GM12875 (cell line): ENCODE measurements around the gene C19orf33.

Source experiments
- H3K4me3 ChIP-seq: one replicate; pipeline ENCODE4 v1.5.1; 2011; ENCODE audit warnings: low read depth, low read length, control low read depth
- TF ChIP-seq, protein P1 (sequence below): IDR thresholded peaks from 2 replicates; pipeline ENCODE4 v1.5.1; 2011; ENCODE audit warnings: low read depth, mild to moderate bottlenecking, control low read depth, inconsistent platforms, low read length, moderate library complexity, borderline replicate concordance; ENCODE audit not compliant: insufficient read depth

C19orf33 gene

GRCh38 chr19:38298821-38299680, 5.0 kb upstream of the C19orf33 start:
- H3K4me3 ChIP-seq = no peak overlapping the region
- TF ChIP-seq, protein P1, sequence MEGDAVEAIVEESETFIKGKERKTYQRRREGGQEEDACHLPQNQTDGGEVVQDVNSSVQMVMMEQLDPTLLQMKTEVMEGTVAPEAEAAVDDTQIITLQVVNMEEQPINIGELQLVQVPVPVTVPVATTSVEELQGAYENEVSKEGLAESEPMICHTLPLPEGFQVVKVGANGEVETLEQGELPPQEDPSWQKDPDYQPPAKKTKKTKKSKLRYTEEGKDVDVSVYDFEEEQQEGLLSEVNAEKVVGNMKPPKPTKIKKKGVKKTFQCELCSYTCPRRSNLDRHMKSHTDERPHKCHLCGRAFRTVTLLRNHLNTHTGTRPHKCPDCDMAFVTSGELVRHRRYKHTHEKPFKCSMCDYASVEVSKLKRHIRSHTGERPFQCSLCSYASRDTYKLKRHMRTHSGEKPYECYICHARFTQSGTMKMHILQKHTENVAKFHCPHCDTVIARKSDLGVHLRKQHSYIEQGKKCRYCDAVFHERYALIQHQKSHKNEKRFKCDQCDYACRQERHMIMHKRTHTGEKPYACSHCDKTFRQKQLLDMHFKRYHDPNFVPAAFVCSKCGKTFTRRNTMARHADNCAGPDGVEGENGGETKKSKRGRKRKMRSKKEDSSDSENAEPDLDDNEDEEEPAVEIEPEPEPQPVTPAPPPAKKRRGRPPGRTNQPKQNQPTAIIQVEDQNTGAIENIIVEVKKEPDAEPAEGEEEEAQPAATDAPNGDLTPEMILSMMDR = no peak

DNA sequence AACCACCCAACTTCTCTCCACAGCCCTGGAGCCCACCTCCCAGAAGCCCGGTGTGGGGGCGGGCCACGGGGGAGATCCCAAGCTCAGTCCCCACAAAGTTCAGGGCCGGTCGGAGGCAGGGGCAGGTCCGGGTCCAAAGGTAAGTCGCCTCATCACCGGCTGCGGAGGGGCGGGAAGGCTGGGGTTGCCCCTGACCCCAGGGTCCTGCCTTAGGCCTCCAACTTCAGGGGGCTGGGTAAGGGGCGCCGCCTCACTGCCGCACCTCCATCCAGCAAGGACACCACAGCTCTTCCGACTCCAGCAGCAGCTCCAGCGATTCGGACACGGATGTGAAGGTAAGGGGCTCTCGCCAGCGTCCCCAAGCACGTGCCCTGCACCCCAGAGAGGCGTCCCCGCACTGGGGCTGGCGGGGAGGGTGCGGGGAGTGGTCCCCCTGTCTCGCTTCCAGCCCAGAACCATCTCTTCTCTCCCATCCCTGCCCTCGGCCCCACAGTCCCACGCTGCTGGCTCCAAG, 358 bp downstream of the C19orf33 start:
- TF ChIP-seq, protein P1 = no peak
- H3K4me3 ChIP-seq = no peak overlapping the region

- no peak overlapping the region for H3K4me3 ChIP-seq
These were observed 897 bp downstream of the C19orf33 start for GRCh38 chr19:38304866-38305429.

DNA sequence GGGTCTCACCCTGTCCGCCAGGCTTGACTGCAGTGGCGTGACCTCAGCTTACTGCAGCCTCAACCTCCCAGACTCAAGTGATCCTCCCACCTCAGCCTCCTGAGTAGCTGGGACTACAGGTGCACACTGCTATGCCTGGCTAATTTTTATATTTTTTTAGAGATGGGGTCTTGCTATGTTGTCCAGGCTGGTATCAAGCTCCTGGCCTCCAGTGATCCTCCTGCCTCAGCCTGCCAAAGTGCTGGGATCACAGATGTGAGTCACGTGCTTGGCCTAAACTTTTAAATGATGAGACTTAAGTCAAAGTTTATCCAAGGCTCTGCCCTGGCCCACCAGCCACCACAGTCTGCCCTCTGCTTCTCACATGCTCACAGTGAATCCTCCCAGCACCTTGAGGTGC, 2.2 kb downstream of the C19orf33 start:
- TF ChIP-seq, protein P1 = no peak
- H3K4me3 ChIP-seq = no peak overlapping the region

More at GRCh38 chr19:38304866-38305429, 897 bp downstream of the C19orf33 start:
- TF ChIP-seq, protein P1 = no peak

DNA sequence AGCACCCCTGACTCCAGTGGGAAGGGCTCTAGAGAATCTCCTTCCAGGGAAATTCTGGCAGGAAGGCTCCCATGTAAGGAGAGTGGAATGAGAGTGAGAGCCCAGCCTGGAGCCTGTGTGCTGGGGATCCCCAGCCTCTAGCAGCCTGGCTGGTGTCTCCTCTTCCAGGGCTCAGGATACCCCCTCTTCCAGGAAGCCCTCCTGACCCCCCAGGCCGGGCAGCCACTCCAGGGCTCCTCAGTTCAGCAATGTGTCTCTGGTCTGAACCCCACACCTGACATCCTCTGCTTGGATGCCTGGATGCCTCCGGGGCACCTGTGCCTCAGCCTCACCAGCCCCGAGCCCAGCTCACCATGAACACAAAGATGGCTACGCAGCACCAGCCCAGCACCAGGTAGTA, 3.0 kb downstream of the C19orf33 start:
- no peak overlapping the region for H3K4me3 ChIP-seq
- TF ChIP-seq, protein P1 = no peak

GRCh38 chr19:38307597-38307996, 3.5 kb downstream of the C19orf33 start:
- H3K4me3 ChIP-seq = no peak overlapping the region
- TF ChIP-seq, protein P1 = no peak

DNA sequence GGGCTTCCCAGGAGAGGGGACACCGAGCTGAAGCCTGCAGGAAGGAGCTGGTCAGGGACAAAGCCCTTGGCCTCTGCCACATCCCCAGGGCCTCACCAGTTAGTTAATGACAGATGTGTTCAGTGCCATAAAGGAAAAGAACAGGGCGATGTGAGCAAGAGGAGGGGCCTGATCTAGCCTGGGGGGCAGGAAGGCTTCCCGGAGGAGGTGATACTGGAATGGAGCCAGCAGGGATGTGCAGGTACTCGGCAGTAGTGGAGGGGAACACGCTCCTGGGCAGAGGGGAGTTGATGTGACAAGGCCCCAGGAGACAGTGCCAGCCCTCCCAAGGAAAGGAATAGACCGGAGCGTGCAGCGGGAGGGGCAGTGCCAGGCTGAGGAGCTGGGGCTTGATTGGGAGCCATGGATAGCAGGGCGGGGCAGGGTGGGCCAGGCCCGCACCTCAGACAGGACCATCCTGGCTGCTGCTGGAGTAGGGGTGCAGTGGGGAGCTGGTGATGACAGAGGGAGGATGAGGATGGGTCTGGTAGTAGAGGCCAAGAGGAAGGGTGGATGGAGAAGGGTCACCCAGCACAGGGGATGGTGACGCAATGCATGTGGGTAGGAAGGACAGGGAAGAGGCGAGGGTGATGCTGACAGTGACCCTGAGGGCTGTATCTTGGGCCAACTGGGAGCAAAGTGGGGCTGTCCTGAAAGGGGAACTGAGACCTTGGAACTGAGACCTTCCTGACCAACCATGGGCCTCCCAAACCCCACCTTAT, 4.1 kb downstream of the C19orf33 start:
- no peak overlapping the region for H3K4me3 ChIP-seq
- TF ChIP-seq, protein P1 = no peak
